GM18858 (cell line): ENCODE results near the gene PODXL2.
"Not testable (repeated sequence)": the region's sequence is repeated elsewhere in the genome, so short reads cannot be mapped to it uniquely, and the experiment has no call there.

Experiments used
- ATAC-seq: cut with Tn5 transposase; IDR thresholded peaks from one replicate; pipeline ENCODE4 v1.9.1; 2021; ENCODE audit not compliant: unreplicated experiment

Gene PODXL2

DNA sequence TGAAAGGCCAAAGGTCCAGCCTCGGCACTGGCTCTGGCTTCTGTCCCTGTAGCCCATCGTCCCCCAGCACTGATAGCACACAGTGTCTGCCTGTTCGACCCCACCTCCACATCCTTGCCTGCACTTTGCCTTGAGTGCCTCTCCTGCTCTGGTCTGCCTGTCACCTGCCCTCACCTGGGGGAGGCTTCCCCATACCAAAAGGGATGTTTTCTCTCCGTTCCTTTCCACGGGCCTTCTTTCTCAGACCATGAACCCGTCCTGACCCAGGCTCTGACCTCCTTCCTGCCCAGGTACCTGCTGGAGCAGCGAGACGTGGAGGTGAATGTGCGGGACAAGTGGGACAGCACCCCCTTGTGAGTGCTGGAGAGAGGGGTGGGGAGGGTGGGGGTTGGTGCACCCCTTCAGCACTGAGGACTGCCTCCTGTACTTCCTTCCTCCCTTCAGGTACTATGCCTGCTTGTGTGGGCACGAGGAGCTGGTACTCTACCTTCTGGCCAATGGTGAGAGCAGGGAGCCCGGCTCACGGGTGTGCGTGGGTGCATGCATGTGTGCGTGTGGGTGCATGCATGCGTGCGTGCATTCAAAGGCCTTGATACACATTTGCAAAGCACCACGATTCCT, 45.2 kb downstream of the PODXL2 start:
- ATAC-seq: no peak

DNA sequence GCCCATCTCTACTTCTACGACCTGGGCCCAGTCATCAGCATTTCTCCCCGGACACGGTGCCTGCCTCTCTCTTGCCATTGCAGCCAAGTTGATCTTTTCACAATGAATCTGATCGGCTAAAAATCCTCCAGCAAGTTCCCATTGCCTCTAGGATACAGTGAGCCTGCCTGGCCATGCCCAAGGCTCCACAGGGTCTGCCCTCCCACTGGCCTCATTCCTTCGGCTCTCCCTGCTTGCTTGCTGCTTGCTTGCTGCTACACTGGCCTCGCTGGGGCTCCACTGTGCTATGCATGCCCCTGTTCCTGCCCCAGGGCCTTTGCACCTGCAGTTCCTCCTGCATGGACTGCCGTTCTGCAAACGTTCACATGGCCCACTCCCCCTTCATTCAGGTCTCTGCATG, 45.8 kb downstream of the PODXL2 start:
- ATAC-seq: no peak

DNA sequence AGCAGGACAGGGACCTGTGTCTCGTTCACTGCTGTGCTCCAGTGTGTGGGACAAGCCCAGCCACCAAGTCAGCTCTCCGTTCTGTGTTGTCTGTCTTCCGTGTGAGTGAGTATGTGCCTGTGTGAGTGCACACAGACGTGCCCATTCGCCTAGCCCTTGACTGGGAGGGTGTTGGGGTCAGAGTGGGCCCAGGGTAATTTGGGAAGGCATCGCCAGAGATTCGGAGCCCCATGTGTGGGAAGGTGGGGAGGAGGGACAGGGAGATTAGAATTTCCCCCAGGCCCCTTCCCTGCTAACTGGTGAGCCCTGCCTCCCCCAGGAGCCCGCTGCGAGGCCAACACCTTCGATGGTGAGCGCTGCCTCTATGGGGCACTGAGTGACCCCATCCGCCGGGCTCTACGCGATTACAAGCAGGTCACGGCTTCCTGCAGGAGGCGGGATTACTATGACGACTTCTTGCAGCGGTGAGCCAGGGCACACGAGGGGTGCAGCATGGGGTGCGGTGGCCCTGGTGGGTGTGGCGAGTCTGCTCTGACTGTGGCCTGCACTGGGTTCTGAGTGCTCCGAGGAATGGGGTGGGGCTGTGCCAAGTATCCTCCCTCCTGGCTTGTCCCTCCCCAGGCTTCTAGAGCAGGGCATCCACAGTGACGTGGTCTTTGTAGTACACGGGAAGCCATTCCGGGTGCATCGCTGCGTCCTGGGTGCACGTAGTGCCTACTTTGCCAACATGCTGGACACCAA, 46.8 kb downstream of the PODXL2 start:
- ATAC-seq: no peak

DNA sequence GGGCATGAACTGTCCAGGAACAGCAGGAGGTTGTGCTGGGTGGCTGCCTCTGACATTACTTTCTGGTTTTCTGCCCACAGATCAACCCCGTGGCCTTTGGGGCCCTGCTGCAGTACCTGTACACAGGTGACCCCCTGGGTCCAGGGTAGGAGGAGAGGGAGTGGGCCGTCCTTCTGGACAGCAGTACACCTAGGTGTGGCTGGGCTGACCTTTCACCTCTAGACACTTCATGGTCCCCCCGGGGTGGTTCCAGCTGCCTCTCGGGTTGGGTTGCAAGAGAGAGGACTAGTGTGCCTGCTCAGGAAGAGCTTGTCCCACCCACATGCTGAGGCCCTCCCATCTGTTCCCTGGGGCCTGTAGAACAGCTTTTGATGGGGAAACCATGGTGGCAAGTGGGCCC, 47.5 kb downstream of the PODXL2 start:
- ATAC-seq: no peak

DNA sequence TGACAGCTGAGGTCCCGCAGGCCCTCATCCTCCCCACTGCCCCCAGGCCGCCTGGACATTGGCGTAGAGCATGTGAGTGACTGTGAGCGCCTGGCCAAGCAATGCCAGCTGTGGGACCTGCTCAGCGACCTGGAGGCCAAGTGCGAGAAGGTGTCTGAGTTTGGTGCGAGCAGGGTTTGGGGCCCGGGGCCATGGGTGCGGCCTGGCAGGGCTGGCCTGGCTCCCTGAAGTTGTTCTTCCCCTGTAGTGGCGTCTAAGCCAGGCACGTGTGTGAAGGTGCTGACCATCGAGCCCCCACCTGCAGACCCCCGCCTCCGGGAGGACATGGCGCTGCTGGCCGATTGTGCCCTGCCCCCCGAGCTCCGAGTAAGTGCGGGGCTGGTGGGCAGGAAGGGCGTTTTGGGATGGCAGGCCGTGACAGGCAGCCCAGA, 48.0 kb downstream of the PODXL2 start:
- no peak for ATAC-seq

DNA sequence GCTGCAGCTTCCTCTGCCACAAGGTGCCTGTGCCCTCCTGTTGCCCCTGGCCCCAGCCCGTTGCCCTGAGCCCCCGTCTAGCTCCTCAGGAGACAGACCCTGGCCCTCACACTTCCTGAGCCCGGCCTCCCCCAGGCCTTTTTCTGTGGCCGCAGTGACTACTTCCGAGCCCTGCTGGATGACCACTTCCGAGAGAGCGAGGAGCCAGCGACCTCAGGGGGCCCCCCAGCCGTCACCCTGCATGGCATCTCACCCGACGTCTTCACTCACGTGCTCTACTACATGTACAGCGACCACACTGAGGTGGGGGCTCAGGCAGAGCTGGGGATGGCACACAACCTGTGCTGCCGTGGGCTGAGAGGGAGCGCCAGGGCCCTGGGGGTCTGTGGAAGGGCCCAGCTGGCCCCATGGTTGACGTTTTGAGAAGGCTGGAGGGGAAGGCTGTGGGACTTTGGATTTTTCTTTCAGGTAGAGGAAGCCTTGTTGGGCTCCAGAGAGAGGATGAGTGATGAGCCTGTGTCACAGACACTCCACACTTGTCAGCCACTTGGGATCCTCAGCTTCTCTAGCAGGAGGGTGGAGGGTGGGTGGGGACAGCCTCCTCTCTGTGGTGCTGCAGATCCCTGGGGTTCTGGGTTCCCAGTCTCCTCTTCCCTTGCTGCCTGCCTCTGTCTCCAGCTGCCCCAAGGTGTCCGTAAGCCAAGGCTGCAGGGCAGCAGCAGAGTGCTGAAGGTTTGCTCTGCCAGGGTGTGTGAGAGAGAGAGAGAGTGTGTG, 48.7 kb downstream of the PODXL2 start:
- no peak for ATAC-seq

DNA sequence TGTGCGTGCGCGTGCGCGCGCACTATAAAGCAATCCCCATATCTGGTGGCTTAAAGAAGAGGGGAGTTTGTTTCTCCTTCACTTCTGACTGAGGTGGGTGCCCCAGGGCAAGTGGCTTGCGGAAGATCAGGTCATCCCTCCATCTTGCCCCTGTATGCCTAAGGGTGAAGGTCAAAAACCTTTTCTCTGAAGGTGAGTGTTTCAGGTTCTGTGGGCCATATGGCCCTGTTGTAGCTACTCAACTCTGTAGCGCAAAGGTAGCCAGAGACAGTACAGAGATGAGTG, 49.3 kb downstream of the PODXL2 start:
- ATAC-seq: no peak

DNA sequence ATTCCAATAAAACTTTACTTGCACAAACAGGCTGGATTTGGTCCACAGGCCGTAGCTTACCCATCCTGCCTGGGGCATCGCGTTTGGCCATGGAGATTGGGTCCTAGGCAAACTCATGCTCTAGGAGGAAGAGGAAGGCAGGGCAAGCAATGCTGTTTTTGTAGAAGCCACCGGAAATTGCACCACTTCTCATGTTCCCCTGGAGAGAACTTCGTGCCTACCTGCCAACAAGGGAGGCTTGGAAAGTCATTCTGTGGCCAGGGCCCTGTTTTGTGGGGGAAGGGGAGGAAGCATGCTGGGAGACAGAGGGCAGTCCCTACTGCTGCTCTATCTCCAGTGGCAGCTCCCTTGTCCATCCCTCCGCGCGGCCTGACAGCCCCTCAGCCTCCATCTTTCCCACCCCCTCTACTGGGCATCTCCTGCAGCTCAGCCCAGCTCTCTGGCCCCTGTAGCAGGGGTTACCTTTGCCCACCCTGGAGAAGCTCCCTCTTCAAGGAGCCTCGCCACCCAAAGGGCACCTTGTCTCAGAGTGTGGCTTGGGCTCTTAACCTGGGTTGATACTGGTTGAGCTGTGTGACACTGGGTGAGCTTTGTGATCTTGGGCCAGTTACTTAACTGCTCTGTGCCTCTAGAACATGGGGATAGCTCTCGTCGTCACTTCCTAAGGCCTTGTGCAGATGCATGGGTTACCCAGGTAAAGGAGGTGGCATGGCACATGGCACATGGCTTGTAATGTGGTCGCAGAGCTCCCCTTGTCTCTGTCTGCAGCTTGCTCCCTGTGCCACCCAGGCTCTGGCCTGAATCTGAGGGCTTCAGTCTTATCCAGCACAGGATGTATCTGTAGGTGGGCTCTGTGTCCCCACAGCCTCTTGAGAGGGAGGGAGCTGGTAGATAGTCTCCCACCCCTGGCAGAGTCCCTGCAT, 49.9 kb downstream of the PODXL2 start:
- ATAC-seq: no peak

DNA sequence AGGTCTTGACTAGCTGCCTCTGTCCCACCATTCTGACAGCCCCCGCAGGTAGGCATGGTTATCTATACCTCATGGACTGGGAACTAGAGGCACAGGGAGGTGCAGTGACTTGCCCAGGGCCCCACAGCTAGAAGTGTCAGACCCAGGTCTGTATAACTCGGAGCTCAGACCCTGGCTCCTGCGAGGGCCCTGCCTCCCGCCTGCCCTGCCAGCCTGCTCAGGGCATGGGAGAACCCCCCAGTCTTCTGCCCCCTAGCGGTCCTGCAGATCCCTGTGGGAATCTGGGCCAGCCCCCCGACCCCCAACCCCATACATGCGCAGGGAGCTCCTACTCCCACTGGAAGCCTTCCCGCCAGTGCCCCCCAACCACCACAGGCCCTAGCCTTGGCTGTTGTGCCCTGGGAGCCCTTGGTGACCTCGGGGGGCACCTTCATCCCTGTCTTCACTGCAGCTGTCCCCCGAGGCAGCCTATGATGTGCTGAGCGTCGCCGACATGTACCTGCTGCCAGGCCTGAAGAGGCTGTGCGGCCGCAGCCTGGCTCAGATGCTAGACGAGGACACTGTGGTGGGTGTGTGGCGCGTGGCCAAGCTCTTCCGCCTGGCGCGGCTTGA, 50.7 kb downstream of the PODXL2 start:
- no peak for ATAC-seq

DNA sequence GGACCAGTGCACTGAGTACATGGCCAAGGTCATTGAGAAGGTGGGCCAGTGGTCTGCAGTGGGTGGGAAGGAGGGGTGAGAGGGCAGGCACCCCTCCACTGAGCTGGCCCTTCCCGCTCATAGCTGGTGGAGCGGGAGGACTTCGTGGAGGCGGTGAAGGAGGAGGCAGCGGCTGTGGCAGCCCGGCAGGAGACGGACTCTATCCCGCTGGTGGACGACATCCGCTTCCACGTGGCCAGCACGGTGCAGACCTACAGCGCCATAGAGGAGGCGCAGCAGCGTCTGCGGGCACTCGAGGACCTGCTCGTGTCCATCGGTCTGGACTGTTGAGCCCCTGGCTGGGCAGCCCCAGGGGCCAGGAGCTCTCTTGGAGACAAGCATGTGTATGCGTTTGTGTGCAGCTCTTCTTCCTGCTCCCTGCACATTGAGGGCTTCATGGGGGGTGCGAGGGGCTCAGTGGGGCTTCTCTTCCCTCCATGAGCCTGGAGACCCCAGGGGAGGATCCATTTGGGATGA, 51.2 kb downstream of the PODXL2 start:
- no peak for ATAC-seq

DNA sequence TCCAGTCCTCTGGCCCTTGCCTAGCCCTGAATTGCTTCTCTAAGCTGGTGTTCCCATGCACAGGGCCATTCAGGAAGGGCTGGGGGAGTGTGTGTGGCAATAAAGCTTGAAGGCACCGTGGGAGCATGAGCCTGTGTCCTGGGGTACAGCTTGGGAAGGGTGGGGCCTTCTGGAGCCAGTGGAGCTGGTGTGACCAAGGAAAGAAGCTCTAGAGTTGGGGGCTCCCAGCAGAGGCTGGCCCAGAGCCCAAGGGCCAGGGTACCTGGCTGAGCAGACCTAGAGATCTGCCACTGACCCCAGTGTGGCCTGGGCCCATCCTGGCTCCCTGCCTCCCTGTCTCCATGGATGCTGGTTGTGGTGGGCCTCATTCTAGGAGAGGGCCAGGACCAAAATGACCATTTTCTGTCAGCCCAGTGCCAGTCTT, 51.8 kb downstream of the PODXL2 start:
- ATAC-seq: no peak

DNA sequence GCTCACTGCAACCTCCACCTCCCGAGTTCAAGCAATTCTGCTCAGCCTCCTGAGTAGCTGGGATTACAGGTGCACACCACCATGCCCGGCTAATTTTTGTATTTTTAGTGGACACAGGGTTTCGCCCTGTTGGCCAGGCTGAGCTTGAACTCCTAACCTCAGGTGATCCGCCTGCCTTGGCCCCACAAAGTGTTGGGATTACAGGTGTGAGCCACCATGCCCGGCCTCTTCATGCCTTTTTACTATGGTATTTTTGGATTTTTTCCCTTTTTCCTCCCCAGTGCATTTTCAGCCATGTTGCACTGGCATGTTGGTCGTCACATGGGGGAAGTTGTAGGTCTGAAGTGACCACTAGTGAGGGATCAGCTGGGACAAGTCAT, 53.2 kb downstream of the PODXL2 start:
- ATAC-seq: not testable (repeated sequence)

DNA sequence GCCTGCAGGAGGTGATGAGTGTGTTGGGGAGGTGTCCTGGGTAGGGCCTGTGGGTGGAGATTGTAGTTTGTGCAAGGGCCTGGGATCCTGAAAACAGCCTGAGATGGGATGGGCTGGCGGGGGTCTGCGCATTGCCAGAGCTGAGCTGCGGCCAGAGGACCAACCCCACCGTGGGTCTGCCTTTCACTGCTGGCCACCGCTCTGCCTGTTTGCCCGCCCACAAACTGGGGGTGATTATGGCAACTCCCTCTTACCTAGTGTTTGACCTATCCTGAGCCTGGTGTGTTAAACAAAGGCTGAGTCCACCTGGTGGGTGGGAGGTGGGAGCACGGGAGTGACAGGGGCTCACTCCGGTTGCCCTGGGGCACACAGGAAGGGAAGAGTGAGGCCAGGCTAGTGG, 53.6 kb downstream of the PODXL2 start:
- ATAC-seq: no peak

DNA sequence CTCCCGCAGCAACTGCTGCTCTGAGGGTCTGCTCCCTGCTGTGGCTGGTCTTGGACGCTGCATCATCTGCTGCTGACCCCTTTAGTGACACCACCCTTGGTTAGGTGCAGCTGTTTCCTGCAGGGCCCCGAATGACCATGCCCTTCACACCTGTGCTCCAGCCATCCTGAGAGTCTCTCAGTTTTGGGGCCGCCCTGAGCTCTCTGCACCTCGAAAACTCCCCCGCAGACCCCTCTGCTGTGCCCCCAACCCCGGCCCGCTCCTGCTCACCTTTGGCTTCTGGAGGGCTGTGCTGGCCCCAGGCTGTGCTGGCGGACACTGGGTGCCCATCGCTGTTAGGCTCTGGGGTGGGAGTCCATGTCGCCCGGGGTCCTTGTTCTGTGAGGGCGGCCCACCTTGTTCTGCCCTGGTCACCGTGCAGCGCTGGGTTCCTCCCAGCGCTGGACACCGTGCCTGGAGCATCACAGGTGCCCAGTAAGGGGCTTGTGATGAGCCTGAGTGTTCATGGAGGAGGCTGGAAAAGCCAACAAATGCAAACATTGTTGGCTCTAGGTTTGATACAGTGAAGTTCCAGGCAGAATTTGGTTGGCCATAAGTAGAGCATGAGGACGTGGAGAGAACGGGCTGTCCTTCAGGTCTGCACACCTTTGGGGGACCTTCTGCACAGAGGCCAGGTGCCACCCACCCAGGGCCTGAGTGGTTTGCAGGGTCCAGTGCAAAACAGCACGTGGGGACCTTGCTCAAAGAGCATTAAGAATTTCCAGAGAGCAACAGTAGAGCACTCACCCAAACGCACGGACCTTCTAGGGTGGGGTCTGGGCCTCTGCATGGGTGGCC, 56.1 kb downstream of the PODXL2 start:
- no peak for ATAC-seq

DNA sequence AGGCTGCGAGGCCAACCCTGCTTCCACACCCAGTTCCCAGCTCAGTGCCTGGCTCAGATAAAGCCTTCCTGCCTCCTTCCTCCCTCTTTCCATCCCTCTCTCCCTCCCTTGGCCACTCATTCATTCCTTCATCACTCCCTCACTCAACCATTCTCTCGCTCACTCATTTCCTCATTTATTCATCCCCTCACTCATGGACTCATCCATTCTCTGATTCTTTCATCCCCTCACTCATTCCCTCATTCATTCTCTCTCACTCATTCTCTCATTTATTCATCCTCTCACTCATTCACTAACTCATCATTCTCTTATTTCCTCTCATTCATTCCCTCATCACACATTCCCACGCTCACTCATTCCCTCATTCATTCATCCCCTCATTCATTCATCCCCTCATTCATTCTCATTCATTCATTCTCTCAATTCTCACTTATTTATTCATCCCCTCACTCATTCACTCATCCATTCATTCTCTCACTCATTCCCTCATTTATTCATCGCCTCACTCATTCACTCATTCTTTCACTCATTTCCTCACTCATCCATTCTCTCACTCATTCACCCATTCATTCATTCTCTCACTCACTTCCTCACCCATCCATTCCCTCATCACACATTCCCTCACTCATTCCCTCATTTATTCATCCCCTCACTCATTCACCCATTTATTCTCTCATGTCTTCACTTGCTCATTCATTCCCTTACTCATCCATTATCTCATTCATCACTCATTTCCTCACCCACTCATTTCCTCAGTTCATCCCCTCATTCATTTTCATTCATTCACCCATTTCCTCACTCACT, 56.9 kb downstream of the PODXL2 start:
- ATAC-seq: no peak

DNA sequence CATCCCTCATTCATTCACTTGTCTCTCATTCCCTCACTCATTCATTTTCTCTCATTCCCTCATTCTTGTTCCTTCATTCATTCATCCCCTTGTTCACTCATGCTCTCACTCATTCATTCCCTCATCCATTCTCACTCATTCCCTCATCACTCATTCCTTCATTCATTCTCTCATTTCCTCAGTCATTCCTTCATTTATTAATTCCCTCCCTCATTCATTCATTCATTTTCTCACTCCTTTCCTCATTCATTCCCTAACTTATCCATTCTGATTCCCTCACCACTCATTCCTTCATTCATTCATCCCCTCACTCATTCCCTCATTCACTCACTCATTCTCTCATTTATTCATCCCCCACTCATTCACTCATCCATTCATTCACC, 57.5 kb downstream of the PODXL2 start:
- no peak for ATAC-seq

DNA sequence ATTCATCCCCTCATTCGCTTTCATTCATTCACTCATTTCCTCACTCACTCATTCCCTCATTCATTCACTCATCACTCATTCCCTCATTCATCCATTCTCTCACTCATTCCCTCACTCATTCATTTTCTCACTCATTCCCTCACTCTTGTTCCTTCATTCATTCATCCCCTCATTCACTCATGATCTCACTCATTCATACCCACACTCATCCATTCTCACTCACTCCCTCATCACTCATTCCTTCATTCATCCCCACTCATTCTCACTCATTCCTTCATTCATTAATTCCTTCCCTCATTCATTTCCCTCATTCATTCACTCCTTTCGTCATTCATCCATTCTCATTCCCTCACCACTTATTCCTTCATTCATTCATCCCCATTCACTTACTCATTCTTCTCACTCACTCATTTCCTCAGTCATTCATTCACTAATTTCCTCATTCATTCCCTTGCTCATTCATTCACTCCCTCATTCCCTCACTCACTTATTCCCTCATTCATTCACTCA, 58.3 kb downstream of the PODXL2 start:
- no peak for ATAC-seq

DNA sequence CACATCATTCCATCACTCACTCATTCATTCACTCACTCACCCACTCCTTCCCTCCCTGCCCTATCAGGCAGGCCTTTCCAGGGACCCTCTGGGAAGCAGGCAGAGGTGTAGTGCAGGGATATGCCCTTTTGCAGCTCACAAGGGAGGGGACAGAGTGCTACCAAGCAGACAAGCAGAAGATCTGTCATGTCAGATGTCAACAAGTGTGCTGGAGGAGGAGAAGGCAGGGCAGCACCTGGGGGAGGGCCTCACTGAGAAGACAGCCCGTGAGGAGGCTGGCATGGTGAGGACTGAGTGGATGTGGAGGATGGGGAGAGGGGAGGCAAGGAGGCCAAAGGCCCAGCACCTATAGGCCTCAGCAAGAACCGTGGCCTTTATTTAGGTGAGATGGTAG, 59.0 kb downstream of the PODXL2 start:
- no peak for ATAC-seq
